BLaER1 (cell line): Measurements from ENCODE around the gene PTPN3.
A peak's percentile ranks its signal among the peaks of the same experiment; 100 is the strongest.

Source experiments
- H3K27ac ChIP-seq: shearing (Covaris generic); formaldehyde crosslinking; 2 replicates; pipeline ENCODE4 v1.8.1; 2022
- H3K27me3 ChIP-seq: shearing (Covaris generic); formaldehyde crosslinking; 2 replicates; pipeline ENCODE4 v1.8.1; 2022
- H3K36me3 ChIP-seq: shearing (Covaris generic); formaldehyde crosslinking; 2 replicates; pipeline ENCODE4 v1.8.1; 2022
- H3K4me1 ChIP-seq: shearing (Covaris generic); formaldehyde crosslinking; 2 replicates; pipeline ENCODE4 v1.8.1; 2022
- H3K4me2 ChIP-seq: shearing (Covaris generic); formaldehyde crosslinking; 2 replicates; pipeline ENCODE4 v1.8.1; 2022
- H3K4me3 ChIP-seq: shearing (Covaris generic); formaldehyde crosslinking; 2 replicates; pipeline ENCODE4 v1.8.1; 2022
- H3K9ac ChIP-seq: shearing (Covaris generic); formaldehyde crosslinking; 2 replicates; pipeline ENCODE4 v1.8.1; 2022
- H3K9me3 ChIP-seq: shearing (Covaris generic); formaldehyde crosslinking; 2 replicates; pipeline ENCODE4 v1.8.1; 2022
- H4K20me1 ChIP-seq: shearing (Covaris generic); formaldehyde crosslinking; 2 replicates; pipeline ENCODE4 v1.8.1; 2022
- Cebpa-rat ChIP-seq: shearing (Covaris generic); IDR thresholded peaks from 2 replicates; pipeline ENCODE4 v1.8.1; 2022

The PTPN3 gene

DNA sequence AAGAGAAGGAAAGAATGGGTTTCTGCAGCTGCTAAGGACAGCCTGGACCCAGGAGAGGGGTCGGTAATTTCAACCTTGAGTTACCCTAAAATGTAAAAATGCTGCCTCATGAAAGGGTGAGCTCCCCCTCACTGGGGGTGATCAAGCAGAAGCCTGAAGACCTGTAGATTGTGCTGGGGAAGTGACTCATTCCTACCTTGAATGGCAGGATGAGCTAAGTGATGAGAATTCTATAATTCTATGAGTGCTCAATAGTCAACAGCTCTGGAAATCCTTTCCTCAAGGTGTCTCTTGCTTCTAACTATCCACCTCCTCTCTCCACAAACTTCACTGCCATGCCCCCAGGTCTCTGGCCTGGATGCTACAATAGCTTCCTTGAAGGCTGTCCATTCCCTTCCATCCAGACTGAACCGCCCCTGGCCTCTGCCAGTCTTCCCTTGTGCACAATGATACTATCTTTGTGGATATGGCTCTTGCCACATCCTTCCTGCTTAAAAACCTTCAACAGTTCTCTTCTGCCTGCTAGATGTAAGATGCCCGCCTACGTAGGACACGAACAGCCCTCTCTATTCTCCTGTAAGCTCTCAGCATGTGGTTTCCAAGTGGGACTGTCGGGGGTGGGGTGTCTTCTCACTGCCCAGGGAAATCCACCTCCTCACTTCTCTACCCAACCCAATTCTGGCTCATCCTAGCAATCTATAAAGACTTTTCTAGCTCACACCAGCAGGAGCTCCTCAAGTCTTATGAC lies 50.6 kb downstream of the PTPN3 start:
- no peak for TF ChIP-seq Cebpa-rat
- Histone ChIP-seq H3K27me3 (no peaks in the 10 kb centered on the region), H3K4me1 (peaks cover 66% of the 10 kb centered on the region), H3K36me3 (no peaks in the 10 kb centered on the region), H3K9me3 (no peaks in the 10 kb centered on the region; the same call in 1 of the 2 replicates), H3K4me2 (peak overlapping the region; percentile 75), H3K9ac (peak overlapping the region; percentile 9; the same call in 1 of the 2 replicates), H3K27ac (peak overlapping the region; percentile 77), H4K20me1 (no peaks in the 10 kb centered on the region), H3K4me3 (peak overlapping the region; percentile 23; the same call in 1 of the 2 replicates)

DNA sequence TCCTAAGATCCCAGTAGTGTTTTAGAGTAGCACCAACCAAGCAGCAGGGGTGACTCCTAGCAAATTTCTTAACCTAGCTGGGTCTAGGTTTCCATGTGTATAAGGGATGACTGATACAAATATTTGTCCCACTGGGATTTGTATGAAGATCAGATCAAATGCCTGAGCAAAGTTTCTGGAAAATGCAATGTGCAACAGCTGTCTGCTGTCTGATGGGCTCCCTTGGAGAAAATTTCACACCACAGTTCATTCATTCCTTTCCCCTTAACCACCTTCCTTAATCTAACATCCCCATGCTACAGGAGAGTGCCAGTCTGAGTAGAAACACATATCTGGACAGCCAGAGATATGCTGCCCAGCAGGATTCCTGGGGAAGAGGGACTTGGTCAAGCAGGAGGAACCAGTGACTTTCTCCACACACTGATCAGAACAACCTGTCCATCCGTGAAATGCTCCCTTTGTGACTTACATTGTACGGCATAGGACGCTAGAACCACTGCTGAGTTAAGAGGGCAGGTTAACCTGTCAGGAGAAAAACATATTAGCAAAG lies 53.3 kb downstream of the PTPN3 start:
- H3K36me3 ChIP-seq, result no peaks in the 10 kb centered on the region
- no peak overlapping the region for H3K4me2 ChIP-seq
- H3K27me3 ChIP-seq, result no peaks in the 10 kb centered on the region
- TF ChIP-seq Cebpa-rat, result no peak
- H3K4me1 ChIP-seq, result peaks cover 69% of the 10 kb centered on the region
- no peaks in the 10 kb centered on the region for H4K20me1 ChIP-seq
- no peak overlapping the region for H3K4me3 ChIP-seq
- H3K9ac ChIP-seq, result no peak overlapping the region
- H3K9me3 ChIP-seq, result no peaks in the 10 kb centered on the region; the same call in 1 of the 2 replicates
- no peak overlapping the region; the same call in 1 of the 2 replicates for H3K27ac ChIP-seq

DNA sequence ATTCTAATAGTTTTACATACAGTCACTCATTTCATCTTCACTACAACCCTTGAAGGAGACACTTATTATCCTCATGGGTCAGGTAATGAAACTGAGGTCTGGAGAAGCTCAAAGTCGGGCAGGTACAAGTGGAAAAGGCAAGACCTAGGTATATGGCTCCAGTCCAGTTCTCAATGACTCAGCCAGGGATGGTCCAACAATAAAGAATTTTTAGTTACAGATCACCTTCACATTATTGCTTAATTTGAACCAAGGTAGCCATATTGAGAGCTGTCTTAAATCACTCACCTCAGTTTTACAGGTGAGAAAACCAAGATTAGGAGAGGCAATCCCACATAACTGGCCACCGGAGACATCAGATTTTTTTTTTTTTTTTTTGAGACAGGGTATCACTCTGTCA lies 55.4 kb downstream of the PTPN3 start:
- TF ChIP-seq Cebpa-rat, result no peak
- Histone ChIP-seq H4K20me1 (no peaks in the 10 kb centered on the region), H3K4me3 (no peak overlapping the region), H3K4me2 (no peak overlapping the region), H3K9ac (no peak overlapping the region), H3K4me1 (peaks cover 67% of the 10 kb centered on the region), H3K9me3 (no peaks in the 10 kb centered on the region), H3K36me3 (no peaks in the 10 kb centered on the region), H3K27ac (no peak overlapping the region), H3K27me3 (no peaks in the 10 kb centered on the region)

DNA sequence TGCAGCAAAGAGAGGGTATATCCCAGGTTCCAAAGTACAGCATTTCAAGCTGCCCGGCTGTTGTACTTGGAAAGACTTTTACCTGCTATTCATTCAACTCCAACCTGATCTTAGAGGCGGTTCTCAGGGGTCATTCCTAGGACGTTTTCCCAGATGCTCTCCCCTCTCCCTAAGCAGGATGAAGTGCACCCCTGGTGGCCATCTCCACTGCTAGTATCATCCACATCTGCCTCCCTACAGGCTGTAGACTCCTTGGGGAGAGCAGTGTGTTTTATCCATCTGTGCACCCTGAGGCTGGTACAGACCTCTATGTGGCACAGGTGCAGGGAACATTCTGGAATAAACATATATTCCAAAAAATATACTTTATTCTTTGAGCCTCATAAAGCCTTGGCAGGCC lies 56.8 kb downstream of the PTPN3 start:
- no peaks in the 10 kb centered on the region for H3K36me3 ChIP-seq
- no peak overlapping the region for H3K27ac ChIP-seq
- no peaks in the 10 kb centered on the region for H3K27me3 ChIP-seq
- TF ChIP-seq Cebpa-rat, result no peak
- peaks cover 60% of the 10 kb centered on the region for H3K4me1 ChIP-seq
- peak overlapping the region; percentile 69 for H3K4me2 ChIP-seq
- H3K9me3 ChIP-seq, result no peaks in the 10 kb centered on the region
- H4K20me1 ChIP-seq, result no peaks in the 10 kb centered on the region
- no peak overlapping the region for H3K4me3 ChIP-seq
- no peak overlapping the region for H3K9ac ChIP-seq

DNA sequence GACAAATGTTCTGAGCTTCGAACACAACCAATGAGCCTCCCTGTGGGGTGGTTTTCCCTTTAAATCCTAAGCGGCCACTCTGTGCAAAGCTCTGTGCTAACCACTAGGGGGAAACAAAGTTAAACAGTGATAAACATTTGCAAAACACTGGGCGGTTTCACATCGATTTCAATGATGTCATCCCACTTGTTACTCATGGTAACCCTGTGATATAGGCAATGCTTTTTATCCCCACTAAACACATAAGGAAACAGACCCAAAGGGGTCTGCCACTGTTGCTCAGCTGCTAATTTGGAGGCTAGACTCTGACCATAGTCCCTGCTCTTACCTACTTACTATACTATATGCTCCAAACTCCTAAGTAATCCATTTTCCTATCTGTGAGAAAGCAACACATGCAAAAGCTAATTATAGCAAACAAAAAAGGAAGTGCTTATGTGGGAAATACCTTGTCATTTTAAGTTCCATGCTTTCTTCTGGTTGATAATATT lies 57.3 kb downstream of the PTPN3 start:
- Histone ChIP-seq H3K4me2 (peak overlapping the region; percentile 69), H3K36me3 (no peaks in the 10 kb centered on the region), H3K4me1 (peaks cover 56% of the 10 kb centered on the region), H3K27me3 (no peaks in the 10 kb centered on the region), H3K4me3 (no peak overlapping the region), H4K20me1 (no peaks in the 10 kb centered on the region), H3K9ac (no peak overlapping the region), H3K9me3 (no peaks in the 10 kb centered on the region), H3K27ac (no peak overlapping the region)
- no peak for TF ChIP-seq Cebpa-rat

DNA sequence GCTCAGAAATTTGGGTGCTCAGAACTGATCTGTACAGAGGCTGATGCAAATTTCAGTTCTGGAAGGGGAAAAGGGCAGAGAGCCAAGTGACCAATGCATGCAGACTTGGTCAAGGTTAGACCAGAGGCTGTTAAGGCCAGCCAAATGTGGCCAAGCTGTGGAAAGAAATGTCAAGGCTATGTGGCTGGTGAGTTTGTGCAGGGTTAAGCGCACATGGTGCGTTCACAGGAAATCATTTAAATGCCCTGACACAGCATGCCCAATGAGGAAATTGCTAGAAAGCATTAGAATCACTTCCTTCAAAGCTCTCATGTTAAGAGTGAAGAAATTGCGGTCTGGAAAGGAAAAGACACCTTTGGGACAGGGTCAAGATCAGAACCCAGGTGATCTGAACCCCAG lies 58.0 kb downstream of the PTPN3 start:
- Histone ChIP-seq H3K27me3 (no peaks in the 10 kb centered on the region), H3K4me2 (peak overlapping the region; percentile 69), H3K9ac (no peak overlapping the region), H3K9me3 (no peaks in the 10 kb centered on the region), H3K27ac (no peak overlapping the region), H3K4me3 (no peak overlapping the region), H3K4me1 (peaks cover 49% of the 10 kb centered on the region), H3K36me3 (no peaks in the 10 kb centered on the region), H4K20me1 (no peaks in the 10 kb centered on the region)
- TF ChIP-seq Cebpa-rat, result no peak

DNA sequence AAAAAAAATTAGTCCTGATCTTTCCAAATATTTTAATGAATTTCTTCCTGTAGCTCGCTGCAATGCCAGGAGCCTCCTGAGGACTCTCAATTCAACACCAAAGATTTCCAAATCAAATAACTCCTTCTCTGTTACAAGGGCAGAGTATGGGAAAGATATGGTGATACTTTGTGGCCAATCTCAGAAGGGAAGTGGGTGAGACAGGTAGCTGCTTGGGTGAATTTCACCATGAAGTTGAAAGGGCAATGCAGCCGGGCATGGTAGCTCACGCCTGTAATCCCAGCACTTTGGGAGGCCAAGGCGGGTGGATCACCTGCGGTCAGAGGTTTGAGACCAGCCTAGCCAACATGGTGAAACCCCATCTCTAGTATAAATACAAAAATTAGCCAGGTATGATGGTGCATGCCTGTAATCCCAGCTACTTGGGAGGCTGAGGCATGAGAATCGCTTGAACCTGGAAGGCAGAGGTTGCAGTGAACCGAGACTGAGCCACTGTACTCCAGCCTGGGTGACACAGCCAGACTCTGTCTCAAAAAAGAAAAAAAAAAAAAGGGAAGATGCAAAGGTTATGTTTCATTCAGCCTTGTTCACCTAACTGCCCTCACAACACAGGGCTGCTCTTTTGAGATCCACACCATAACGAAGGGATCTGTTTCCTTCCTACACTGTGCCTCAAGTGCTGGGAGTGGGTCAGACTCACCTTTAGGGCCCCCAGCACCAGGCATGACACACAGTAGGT lies 58.6 kb downstream of the PTPN3 start:
- H3K9me3 ChIP-seq, result no peaks in the 10 kb centered on the region
- H3K27ac ChIP-seq, result no peak overlapping the region
- H3K9ac ChIP-seq, result no peak overlapping the region
- H3K4me3 ChIP-seq, result no peak overlapping the region
- TF ChIP-seq Cebpa-rat, result no peak
- H4K20me1 ChIP-seq, result no peaks in the 10 kb centered on the region
- H3K27me3 ChIP-seq, result no peaks in the 10 kb centered on the region
- H3K4me1 ChIP-seq, result peaks cover 43% of the 10 kb centered on the region
- no peaks in the 10 kb centered on the region for H3K36me3 ChIP-seq
- peak overlapping the region; percentile 69 for H3K4me2 ChIP-seq

DNA sequence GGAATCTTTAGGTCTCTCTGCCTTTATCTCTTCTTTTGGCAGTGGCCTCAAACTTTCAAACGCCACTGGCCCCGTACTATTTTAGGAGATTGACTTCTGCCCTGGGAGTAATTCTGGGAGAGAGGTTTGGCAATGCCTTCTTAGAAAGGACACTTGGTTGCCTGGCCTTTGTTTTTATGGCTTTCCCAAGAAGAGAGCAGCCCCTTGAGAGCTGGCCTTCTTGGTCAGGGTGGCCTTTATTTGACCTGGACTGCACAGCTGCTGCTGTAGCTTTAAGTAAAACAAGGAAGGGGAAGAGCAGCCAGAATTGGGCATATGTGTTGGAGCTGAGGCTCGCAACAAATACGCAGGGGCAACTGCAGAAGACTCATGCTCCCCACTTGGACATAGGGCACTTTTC lies 60.8 kb downstream of the PTPN3 start:
- H3K36me3 ChIP-seq, result no peaks in the 10 kb centered on the region
- H3K9me3 ChIP-seq, result no peaks in the 10 kb centered on the region
- H3K27ac ChIP-seq, result no peak overlapping the region
- TF ChIP-seq Cebpa-rat, result no peak
- peaks cover 43% of the 10 kb centered on the region for H3K4me1 ChIP-seq
- H3K9ac ChIP-seq, result no peak overlapping the region
- peak overlapping the region; percentile 12 for H3K4me2 ChIP-seq
- H3K4me3 ChIP-seq, result no peak overlapping the region
- no peaks in the 10 kb centered on the region for H3K27me3 ChIP-seq
- no peaks in the 10 kb centered on the region for H4K20me1 ChIP-seq

DNA sequence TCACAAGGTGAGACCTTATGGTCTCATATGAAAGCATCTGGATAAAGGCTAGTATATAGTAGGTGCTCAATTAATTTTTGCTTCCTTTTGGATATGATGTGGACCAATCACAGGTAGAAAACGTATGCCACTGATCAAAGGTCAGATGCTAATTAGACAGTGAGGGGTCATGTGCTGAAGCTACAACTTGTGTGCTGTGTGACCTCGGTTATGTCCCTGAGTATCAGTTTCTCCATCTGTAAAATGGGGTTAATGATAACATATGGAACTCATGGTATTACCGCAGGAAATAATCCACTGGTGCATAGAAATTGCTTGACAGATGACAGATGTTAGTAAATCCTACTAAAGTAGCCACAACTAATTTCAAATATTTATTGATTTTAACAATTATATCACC lies 62.0 kb downstream of the PTPN3 start:
- no peak overlapping the region for H3K27ac ChIP-seq
- H3K4me3 ChIP-seq, result no peak overlapping the region
- no peaks in the 10 kb centered on the region for H3K27me3 ChIP-seq
- H3K4me2 ChIP-seq, result no peak overlapping the region
- peaks cover 35% of the 10 kb centered on the region for H3K4me1 ChIP-seq
- no peaks in the 10 kb centered on the region for H3K9me3 ChIP-seq
- H4K20me1 ChIP-seq, result no peaks in the 10 kb centered on the region
- no peak for TF ChIP-seq Cebpa-rat
- H3K9ac ChIP-seq, result no peak overlapping the region
- no peaks in the 10 kb centered on the region for H3K36me3 ChIP-seq

DNA sequence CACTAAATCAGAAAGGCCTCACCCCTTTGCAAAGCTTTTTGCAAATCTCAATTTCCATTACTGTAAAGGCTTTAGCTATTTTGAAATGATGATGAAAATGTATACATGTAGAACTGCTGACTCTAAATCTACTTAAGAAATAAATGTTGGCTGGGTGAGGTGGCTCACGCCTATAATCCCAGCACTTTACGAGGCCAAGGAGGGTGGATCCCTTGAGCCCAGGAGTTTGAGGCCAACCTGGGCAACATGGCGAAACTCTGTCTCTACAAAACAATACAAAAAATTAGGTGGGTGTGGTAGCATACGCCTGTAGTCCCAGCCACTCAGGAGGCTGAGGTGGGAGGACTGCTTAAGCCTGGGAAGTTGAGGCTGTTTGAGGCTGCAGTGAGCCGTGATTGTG lies 64.6 kb downstream of the PTPN3 start:
- no peaks in the 10 kb centered on the region for H3K27me3 ChIP-seq

More for the DNA sequence above, 64.6 kb downstream of the PTPN3 start:
- Histone ChIP-seq H3K27ac (no peak overlapping the region), H3K36me3 (no peaks in the 10 kb centered on the region), H4K20me1 (no peaks in the 10 kb centered on the region), H3K4me2 (no peak overlapping the region), H3K4me3 (no peak overlapping the region), H3K9me3 (no peaks in the 10 kb centered on the region), H3K4me1 (peaks cover 10% of the 10 kb centered on the region), H3K9ac (no peak overlapping the region)
- TF ChIP-seq Cebpa-rat, result no peak
